SK-N-DZ (cell line): Measurements from ENCODE around the gene C7orf57. TPM values are rescaled to one million over a fixed set of nuclear protein-coding genes. Genes with fewer than 3 reads are reported as not detected.
"Not testable (repeated sequence)": the region's sequence is repeated elsewhere in the genome, so short reads cannot be mapped to it uniquely, and the experiment has no call there.

ENCODE experiments used
- DNase-seq: peaks from one replicate; pipeline ENCODE4 v3.0.0-alpha.2; 2015; ENCODE audit warnings: low spot score
- polyA plus RNA-seq, 2 experiments: library from polyadenylated mRNA; depleted of rRNA; stranded (reverse); fragments of >200 nt; gene quantifications; 2 replicates each; pipeline ENCODE4 v1.2.3, GENCODE V29; 2014

C7orf57 gene
- not detected in 2 replicates for polyA plus RNA-seq (2014; cell fraction: cytosol; rRNA removed)
- polyA plus RNA-seq (2014; cell fraction: nucleus; rRNA removed): 0.11 and 0.62 TPM in 2 replicates

GRCh38 chr7:48035301-48035966 lies at the start of gene C7orf57:
TSS of gene C7orf57 (plus strand) at chr7:48035543. CDS start at chr7:48036309, 766 bp downstream.
- peak; percentile 72 for DNase-seq

GRCh38 chr7:47988496-47989386 lies 46.6 kb upstream of the C7orf57 start:
- peak; percentile 50 for DNase-seq

GRCh38 chr7:47989607-47990400 lies 45.5 kb upstream of the C7orf57 start:
- DNase-seq: peak; percentile 92

GRCh38 chr7:47990592-47990991 lies 44.8 kb upstream of the C7orf57 start:
- DNase-seq: no peak

DNA sequence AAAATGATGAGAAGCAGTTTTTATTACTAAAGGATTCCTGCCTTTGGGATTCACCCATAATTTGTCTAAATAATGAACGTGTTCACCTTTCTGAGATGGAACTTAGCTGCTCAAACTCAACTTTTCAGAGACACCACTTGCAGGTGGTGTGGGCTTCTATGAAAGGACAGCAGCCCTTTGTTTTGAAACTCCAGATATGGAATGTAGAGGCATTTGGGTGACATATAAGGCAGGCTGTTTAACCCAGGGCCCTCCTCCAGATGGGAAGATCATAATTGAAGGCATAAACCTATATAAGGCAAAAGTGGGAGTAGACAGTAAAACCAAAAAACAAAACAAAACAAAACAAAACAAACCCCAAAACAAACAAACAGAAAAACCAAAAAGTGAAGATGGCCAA lies 44.1 kb upstream of the C7orf57 start:
- no peak for DNase-seq

GRCh38 chr7:47991741-47992311 lies 43.5 kb upstream of the C7orf57 start:
- DNase-seq: peak; percentile 38

- no peak for DNase-seq
Measured at GRCh38 chr7:47992446-47992845, 42.9 kb upstream of the C7orf57 start.

DNA sequence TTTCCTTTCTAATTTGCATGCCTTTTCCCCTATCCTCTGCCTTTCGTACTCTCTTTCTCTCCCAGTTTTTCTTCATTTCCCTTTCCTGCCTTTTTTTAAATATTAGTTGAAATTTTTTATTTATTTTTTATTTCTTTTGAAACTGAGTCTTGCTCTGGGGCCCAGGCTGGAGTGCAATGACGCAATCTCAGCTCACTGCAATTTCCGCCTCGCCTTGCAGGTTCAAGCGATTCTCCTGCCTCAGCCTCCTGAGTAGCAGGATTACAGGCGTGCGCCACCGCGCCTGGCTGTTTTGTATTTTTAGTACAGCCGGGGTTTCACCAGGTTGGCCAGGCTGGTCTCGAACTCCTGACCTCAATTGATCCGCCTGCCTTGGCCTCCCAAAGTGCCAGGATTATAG lies 35.9 kb upstream of the C7orf57 start:
- DNase-seq: no peak

GRCh38 chr7:48000164-48000563 lies 35.2 kb upstream of the C7orf57 start:
- DNase-seq: not testable (repeated sequence)

DNA sequence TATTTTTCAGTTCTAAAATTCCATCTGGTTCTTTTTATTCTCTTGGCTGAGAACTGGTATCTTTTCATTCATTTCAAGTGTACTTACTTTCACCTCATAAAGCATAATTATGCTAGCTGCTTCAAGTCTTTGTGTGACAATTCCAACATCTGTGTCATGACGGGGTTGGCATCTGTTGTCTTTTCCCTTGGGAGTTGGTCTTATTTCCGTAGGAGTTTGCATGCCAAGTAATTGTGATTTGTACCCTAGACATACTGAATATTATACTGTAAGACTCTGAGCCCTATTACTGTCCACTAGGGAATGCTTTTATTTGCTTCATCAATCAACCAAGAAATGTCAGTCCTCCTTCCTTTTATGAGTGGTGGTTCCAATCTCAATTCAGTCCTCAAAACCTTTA lies 31.3 kb upstream of the C7orf57 start:
- no peak for DNase-seq

DNA sequence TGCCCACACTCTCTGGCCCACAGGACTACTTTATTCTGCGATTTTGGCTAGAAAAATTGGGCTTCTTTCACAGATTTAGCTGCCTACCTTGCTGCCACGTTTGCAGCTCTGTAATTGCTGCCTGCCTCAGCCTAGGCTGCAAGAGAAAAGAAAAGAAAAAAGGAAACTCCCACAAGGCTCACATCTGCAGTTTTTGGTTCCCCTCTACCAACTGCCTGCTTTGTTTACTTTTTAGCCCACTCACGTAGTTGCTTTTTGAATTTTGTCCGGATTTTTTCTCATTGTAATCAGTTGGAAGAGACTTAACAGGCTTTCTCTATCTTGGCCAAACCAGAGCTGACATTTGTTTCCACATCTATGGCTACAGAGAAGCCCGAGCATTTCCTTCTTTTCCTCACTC lies 30.7 kb upstream of the C7orf57 start:
- DNase-seq: no peak

GRCh38 chr7:48006866-48007265 lies 28.5 kb upstream of the C7orf57 start:
- no peak for DNase-seq

DNA sequence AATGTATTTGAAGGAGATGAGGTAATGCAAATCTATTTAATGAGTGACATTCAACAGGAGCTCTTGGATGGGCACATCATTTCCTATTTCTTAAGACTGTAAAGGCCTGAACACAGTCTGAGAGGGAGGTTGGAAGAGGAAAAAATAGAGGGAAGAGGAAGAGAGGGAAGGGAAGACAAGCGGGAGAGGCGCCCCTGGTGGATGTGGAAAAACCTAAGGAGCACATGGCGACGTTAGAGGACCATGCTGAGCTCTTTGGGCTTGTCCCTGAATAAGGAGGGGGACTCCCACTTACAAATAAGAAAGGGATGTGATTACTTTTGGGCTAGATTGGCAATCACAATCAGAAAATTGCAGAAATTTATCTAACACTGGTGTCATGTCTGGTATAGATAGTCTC lies 26.1 kb upstream of the C7orf57 start:
- no peak for DNase-seq

DNA sequence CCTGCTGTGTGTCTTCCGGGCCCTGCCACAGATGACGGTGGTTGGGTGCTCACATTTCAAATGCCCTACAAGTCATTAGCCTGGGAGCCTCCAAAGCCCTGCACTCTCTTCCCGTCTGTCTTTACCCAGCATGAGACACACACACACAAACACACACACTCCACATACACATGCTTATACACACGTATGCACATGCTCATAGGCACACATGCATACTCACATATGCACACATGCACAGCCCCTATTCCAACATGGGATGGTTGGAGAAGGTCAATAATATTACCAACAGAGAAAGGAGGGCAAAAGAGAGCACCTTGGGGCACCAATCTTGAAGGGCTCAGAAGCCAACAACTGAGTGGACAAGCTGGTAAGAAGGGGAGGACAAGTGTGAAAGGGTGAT lies 25.4 kb upstream of the C7orf57 start:
- no peak for DNase-seq

DNA sequence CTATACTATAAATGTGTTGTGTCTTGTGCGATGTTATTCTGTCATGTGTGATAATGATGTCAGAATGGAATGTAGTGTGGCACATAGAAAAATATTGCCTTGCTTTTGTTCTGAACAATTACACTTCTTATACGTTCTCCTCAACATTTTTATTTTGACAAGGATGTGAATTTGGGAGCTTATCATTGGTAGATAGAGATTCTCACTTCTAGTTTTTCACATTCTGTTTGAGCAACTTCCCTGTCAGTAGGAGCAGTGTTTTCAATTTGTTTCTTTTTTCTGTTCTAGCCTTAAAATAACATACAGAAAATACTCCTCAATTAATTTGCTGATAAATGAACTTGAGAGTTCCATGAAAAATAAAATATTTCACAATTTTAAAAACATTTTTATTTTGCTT lies 24.0 kb upstream of the C7orf57 start:
- no peak for DNase-seq

GRCh38 chr7:48011951-48012350 lies 23.4 kb upstream of the C7orf57 start:
- no peak for DNase-seq

DNA sequence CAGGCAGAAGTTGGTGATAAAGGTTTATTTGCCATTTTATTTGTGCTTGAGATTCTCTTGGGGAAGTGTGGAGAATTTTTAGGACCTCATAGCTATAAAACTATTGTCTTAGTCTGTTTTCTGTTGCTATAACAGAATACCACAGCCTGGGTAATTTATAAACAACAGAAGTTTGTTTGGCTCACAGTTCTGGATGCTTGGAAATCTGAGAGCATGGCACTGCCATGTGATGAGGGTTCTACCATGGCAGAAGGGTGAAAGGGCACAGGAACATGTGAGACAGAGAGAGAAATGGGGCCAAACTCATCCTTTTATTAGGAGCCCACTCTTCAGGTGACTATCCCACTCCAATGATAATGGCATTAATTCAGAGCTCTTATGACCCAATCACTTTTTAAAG lies 18.7 kb upstream of the C7orf57 start:
- DNase-seq: no peak

DNA sequence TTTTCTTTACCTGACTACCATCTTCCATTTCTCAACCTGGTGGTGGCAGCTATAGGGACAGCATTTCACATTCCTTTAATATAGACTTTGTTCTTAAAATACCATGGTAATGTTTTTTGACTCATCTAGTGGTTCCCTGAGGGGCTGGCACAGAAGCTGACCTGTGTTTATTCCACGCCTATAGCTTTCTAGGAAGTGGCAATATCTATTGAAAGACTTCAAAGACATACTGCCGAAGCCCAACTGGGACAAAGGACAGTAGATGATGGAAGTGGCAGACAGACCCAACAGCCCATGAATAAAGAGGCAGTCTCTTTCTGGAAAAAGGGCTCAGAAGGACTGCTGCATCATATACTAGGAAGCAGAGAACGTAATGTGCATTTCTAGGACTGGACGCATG lies 17.7 kb upstream of the C7orf57 start:
- no peak for DNase-seq

DNA sequence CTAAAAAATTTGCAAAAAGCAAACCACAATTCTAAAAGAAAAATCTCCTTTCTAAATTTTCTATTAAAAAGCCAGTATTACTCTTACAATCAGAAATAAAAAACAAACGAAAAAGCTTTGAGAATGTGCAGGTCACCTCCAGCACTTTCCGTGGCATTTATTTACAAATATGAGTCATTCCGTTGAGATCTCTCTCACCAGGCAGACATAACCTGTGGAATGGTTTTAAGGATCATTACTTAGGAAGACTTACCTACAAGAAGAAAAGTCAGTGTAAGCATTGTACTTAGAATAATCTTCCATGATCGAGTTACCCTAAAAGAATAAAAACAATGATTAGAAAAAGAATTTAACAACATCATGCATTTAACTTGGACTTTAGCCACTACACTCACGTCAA lies 9.7 kb upstream of the C7orf57 start:
- no peak for DNase-seq

- no peak for DNase-seq
Measured at GRCh38 chr7:48028938-48029337, 6.4 kb upstream of the C7orf57 start, which contains the start of gene SUN3. TSS of gene SUN3 (minus strand) at chr7:48029107. CDS start at chr7:48028938, 169 bp downstream.

DNA sequence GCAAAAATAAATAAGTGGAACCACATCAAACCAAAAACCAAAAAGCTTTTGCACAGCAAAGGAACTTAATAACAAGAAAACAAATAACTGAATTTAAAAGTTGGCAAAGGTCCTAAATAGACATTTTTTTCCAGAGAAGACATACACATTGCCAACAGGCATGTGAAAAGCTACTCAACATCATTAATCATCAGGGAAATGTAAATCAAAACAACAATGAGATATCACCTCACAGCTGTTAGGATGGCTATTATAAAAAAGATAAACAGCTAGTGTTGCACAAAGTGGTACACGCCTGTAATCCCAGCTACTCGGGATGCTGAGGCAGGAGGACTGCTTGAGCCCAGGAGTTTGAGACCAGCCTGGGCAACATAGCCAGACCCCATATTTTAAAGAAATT lies 4.2 kb upstream of the C7orf57 start:
- DNase-seq: no peak

DNA sequence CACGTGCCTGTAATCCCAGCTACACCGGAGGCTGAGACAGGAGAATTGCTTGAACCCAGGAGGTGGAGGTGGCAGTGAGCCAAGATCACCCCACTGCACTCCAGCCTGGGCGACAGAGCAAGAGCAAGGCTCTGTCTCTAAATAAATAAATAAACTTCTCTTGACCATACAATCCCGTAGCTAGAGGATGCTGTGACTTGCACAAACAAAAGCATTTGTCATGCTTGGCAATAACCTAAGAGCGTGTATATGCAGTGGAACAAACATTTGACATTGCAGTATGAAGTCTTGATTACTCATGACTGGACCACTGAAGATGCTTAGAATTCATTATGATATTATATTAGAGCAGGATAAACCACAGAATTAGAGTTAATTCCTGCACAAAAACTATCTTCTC lies 1.4 kb upstream of the C7orf57 start:
- DNase-seq: no peak
